Tongue (tissue), 2 donors: Measurements from ENCODE around the gene ICAM5. TPM values are rescaled to one million over a fixed set of nuclear protein-coding genes. Genes with fewer than 3 reads are reported as not detected.

Experiments
- DNase-seq: peaks from one replicate; pipeline ENCODE4 v3.0.0-alpha.2; 2015
- total RNA-seq: library from RNA; depleted of rRNA; stranded (reverse); fragments of >200 nt; gene quantifications from one replicate; pipeline ENCODE4 v1.2.3, GENCODE V29; 2014

Gene ICAM5
- total RNA-seq, 1 donor from 2014 or later: not detected

GRCh38 chr19:10291554-10292205, 1.9 kb downstream of the ICAM5 start:
- no peak for DNase-seq

- DNase-seq: peak; percentile 68
These were observed 2.5 kb downstream of the ICAM5 start for GRCh38 chr19:10292206-10292788.

- no peak for DNase-seq
These were observed 3.3 kb downstream of the ICAM5 start for GRCh38 chr19:10292789-10293636.

GRCh38 chr19:10293637-10294367, 4.0 kb downstream of the ICAM5 start:
- no peak for DNase-seq

GRCh38 chr19:10294368-10294697, 4.6 kb downstream of the ICAM5 start:
- no peak for DNase-seq

- DNase-seq: no peak
These were observed 5.6 kb downstream of the ICAM5 start for GRCh38 chr19:10295305-10295846.

- no peak for DNase-seq
These were observed 6.3 kb downstream of the ICAM5 start for GRCh38 chr19:10295847-10296591.

GRCh38 chr19:10299545-10300458, 10.1 kb downstream of the ICAM5 start:
- DNase-seq: no peak

GRCh38 chr19:10305139-10305806, 15.5 kb downstream of the ICAM5 start:
- no peak for DNase-seq

GRCh38 chr19:10306327-10306726, 16.6 kb downstream of the ICAM5 start:
- DNase-seq: no peak

- no peak for DNase-seq
These were observed 19.7 kb downstream of the ICAM5 start, which contains the start of gene ZGLP1 for GRCh38 chr19:10309423-10309822. Gene ZGLP1 (minus strand): TSS chr19:10309815.

GRCh38 chr19:10315335-10316214, 25.8 kb downstream of the ICAM5 start, which contains the start of gene FDX2:
Gene FDX2 (minus strand): TSS chr19:10316015. CDS start chr19:10315996, 19 bp downstream.
- peak; percentile 94 for DNase-seq

- no peak for DNase-seq
These were observed 26.7 kb downstream of the ICAM5 start for GRCh38 chr19:10316229-10317044.

GRCh38 chr19:10317045-10317856, 27.5 kb downstream of the ICAM5 start:
- DNase-seq: no peak

GRCh38 chr19:10317857-10318462, 28.2 kb downstream of the ICAM5 start:
- DNase-seq: no peak
